K562 (cell line): ENCODE data around the gene CAV1. TPM values are rescaled to one million over a fixed set of nuclear protein-coding genes. Genes with fewer than 3 reads are reported as not detected.

Experiments used
- CREBBP ChIP-seq: IDR thresholded peaks from one replicate; pipeline ENCODE4 v1.6.1; 2012; ENCODE audit warnings: low read depth, mild to moderate bottlenecking, control low read depth, inconsistent platforms, low read length
- ESRRA ChIP-seq: fragments of 450-650 bp; IDR thresholded peaks from 2 replicates; pipeline ENCODE4 v1.6.1; 2014; ENCODE audit warnings: low read depth, mild to moderate bottlenecking, moderate library complexity, borderline replicate concordance
- HNRNPL ChIP-seq: fragments of 200-400 bp; formaldehyde crosslinking; IDR thresholded peaks from 2 replicates; pipeline ENCODE4 v1.6.1; 2017; ENCODE audit warnings: low read depth, mild to moderate bottlenecking, low read length
- MAZ ChIP-seq, 2 experiments: fragments of 450-650 bp in 1 of 2; sonication (generic) in 1 of 2; formaldehyde crosslinking; IDR thresholded peaks in 1 of 2; conservative IDR thresholded peaks in 1 of 2; 2 replicates each; pipeline versions ENCODE4 v1.4.0 to v1.5.0; 2020; ENCODE audit warnings: mild to moderate bottlenecking in 1 of 2, missing genetic modification reagents in 1 of 2
- MEIS2 ChIP-seq: fragments of 450-650 bp; IDR thresholded peaks from 2 replicates; pipeline ENCODE4 v1.6.1; 2014; ENCODE audit warnings: mild to moderate bottlenecking; ENCODE audit not compliant: partially characterized antibody
- MXD1 ChIP-seq: fragments of 250-450 bp; sonication (Bioruptor Pico); IDR thresholded peaks from 2 replicates; pipeline ENCODE4 v1.8.0; 2021; ENCODE audit warnings: borderline replicate concordance, mild to moderate bottlenecking, moderate library complexity; ENCODE audit not compliant: poor library complexity, severe bottlenecking
- NFIC ChIP-seq: fragments of 450-650 bp; IDR thresholded peaks from 2 replicates; pipeline ENCODE4 v1.6.1; 2017; ENCODE audit warnings: mild to moderate bottlenecking, inconsistent platforms
- RBM25 ChIP-seq: fragments of 200-400 bp; formaldehyde crosslinking; IDR thresholded peaks from 2 replicates; pipeline ENCODE4 v1.6.1; 2018; ENCODE audit warnings: low read length, low read depth, moderate library complexity; ENCODE audit not compliant: severe bottlenecking
- RFX1 ChIP-seq: fragments of 450-650 bp; IDR thresholded peaks from 2 replicates; pipeline ENCODE4 v1.6.1; 2016; ENCODE audit warnings: mild to moderate bottlenecking, moderate library complexity
- TFAM ChIP-seq: fragments of 250-450 bp; sonication (Bioruptor Pico); conservative IDR thresholded peaks from 2 replicates; pipeline ENCODE4 v1.5.0; 2021; ENCODE audit warnings: mild to moderate bottlenecking, moderate library complexity
- ZNF140 ChIP-seq: fragments of 250-450 bp; sonication (Bioruptor Pico); IDR thresholded peaks from 2 replicates; pipeline ENCODE4 v1.8.0; 2021; ENCODE audit warnings: moderate library complexity, mild to moderate bottlenecking, inconsistent platforms
- ZNF384 ChIP-seq: IDR thresholded peaks from 2 replicates; pipeline ENCODE4 v1.6.1; 2012; ENCODE audit warnings: low read depth, low read length, improper control_type of control experiment
- ZNF764 ChIP-seq: fragments of 250-450 bp; sonication (Bioruptor Pico); IDR thresholded peaks from 2 replicates; pipeline ENCODE4 v1.4.0; 2020; ENCODE audit warnings: low read depth, mild to moderate bottlenecking, moderate library complexity
- polyA plus RNA-seq, 8 experiments: library from polyadenylated mRNA; depleted of rRNA in 4 of 8; stranded (reverse) in 5 of 8; unstranded in 3 of 8; fragments of >200 nt; fragmentation: Nextera tagmentation in 2 of 8; fragmentation: Illumina TruSeq in 1 of 8; extraction: Ambion mirVana in 2 of 8; extraction: Trizol in 1 of 8; gene quantifications; 2 replicates each; pipeline versions ENCODE4 v1.2.1 to v1.2.3, GENCODE V29; 2011 to 2014; ENCODE audit warnings: inconsistent platforms in 1 of 8, missing spikeins in 1 of 8
- total RNA-seq, 7 experiments: library from RNA; depleted of rRNA in 6 of 7; stranded (reverse); fragments of >200 nt in 6 of 7; fragmentation: Illumina TruSeq in 2 of 7; extraction: Trizol in 2 of 7; gene quantifications; 2 replicates each; pipeline versions ENCODE4 v1.2.1 to v1.2.3, GENCODE V29; 2011 to 2021; ENCODE audit warnings: low replicate concordance in 1 of 7

Gene CAV1
- total and polyA plus RNA-seq, 9 of the 15 experiments (the other 6 are each of a cell fraction or from before 2014, with no cell fraction given) = 0.08 to 1.5 (median 0.63) TPM

- TF ChIP-seq TFAM (no peak), ZNF384 (no peak), NFIC (peak; percentile 92), ZNF140 (CRISPR knock-in tag) (no peak), ESRRA (peak; percentile 20; the same call in 1 of the 2 replicates), ZNF764 (CRISPR knock-in tag) (no peak), HNRNPL (no peak), CREBBP (no peak), RFX1 (no peak), MEIS2 (no peak), MAZ (CRISPR knock-in tag; conservative IDR thresholded peaks at IDR 0.05 in 1 of 2, IDR thresholded peaks at IDR 0.05 in 1 of 2) (0 out of 4 replicates have a peak, but pooled peaks of 1 of the 2 experiments have one; percentile 15), MXD1 (CRISPR knock-in tag) (no peak), RBM25 (peak; percentile 36)
These were observed 12.2 kb upstream of the CAV1 start (continued) for GRCh38 chr7:116512520-116513188.
